ENCODE results near the gene LBX1.

Gene LBX1, protein sequence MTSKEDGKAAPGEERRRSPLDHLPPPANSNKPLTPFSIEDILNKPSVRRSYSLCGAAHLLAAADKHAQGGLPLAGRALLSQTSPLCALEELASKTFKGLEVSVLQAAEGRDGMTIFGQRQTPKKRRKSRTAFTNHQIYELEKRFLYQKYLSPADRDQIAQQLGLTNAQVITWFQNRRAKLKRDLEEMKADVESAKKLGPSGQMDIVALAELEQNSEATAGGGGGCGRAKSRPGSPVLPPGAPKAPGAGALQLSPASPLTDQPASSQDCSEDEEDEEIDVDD

DNA sequence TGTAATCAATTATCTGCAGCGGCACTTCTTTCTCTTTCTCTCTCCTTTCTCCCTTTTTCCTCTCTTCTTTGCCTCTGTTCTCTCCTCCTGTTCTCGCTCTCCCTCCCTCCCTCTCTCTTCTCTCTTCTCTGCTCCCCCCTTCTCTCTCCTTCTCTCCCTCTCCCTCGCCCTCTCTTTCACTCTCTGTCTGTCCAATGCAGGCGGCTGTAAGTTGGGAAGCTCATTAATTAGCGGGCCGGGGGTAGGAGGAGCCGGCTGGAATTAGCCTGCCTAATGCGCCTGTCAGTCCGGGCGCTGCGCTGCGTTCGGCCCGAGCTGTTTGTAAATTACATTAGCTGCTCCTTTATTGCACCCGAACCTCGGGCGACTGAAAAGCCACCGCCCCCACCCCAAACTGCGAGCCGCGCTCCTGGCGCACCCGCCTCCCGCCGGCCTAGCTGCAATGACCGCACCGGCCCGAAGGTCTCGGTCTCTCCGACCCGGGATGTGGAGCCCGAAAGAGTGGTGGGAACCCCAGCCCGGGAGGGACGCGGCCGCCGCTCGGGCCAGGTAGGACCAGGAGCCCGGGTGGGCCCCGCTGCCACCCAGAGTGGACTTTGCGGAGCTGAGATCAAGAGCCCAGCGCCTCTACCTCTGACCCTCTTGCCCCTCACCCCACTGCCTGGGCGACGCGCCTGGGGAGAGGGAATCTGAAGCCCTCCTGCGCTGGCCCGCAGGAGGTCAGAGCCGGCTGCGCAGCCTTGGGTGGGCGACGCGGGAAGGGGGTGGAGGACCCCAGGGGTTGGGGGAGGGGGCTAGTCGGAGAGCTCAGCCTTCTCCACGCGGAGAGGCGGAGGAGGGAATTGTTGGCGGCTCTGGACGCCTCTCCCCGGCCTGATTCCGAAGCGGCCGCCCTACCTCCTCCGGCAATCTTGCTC is at the start of gene LBX1:
LBX1 (minus strand) TSS at position 198 of the 917 bp plus-strand sequence. CDS start 648 bp downstream, outside the sequence.
- Histone ChIP-seq H3K9me3 (ENCODE audit: control insufficient read depth in 2 of 2, low read length in 2 of 2) (no peaks in the 10 kb centered on the region), H3K9ac (ENCODE audit: low read depth in 1 of 2, low read length in 2 of 2) (no peak within 1 kb of the TSS), H3K27ac (ENCODE audit: low read depth in 2 of 2, low read length in 2 of 2) (no peak within 1 kb of the TSS), H3K27me3 (ENCODE audit: control insufficient read depth in 2 of 2, insufficient read depth in 2 of 2, low read length in 2 of 2) (peaks cover 75 to 91% of the 10 kb centered on the region in 2 donors), H3K4me1 (ENCODE audit: control insufficient read depth in 2 of 2, insufficient read depth in 2 of 2, low read length in 2 of 2) (peaks cover 16 to 21% of the 10 kb centered on the region in 2 donors), H3K36me3 (ENCODE audit: control insufficient read depth in 2 of 2, insufficient read depth in 2 of 2, low read length in 2 of 2) (no peaks in the 10 kb centered on the region), H3K4me3 (ENCODE audit: low read length in 2 of 2) (peak within 1 kb of the TSS in 1 of 2 donors; percentile 26)

DNA sequence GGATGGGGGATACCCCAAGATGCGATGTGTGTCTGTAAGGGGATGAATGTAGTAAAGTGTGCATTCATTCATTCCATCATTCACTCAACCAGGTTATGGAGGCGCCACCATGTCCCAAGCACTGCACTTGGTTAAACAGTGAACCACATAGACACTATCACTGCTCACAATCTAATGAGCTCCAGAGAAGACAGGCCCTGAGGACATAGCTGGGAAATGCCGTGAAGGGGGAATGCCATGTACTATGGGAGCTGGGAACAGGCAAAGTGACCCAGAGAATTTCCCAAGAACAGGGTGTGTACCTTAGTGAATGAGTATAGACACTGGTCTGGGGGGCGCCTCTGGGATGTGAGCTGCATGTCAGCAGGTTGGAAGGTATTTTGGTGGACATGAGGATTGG is 44.5 kb upstream of the LBX1 start:
- Histone ChIP-seq H3K9ac (ENCODE audit: low read depth in 1 of 2, low read length in 2 of 2) (no peak overlapping the region), H3K9me3 (ENCODE audit: control insufficient read depth in 2 of 2, low read length in 2 of 2) (no peaks in the 10 kb centered on the region), H3K27ac (ENCODE audit: low read depth in 2 of 2, low read length in 2 of 2) (no peak overlapping the region), H3K36me3 (ENCODE audit: control insufficient read depth in 2 of 2, insufficient read depth in 2 of 2, low read length in 2 of 2) (no peaks in the 10 kb centered on the region), H3K4me3 (ENCODE audit: low read length in 2 of 2) (no peak overlapping the region), H3K27me3 (ENCODE audit: control insufficient read depth in 2 of 2, insufficient read depth in 2 of 2, low read length in 2 of 2) (peaks cover 3 to 6% of the 10 kb centered on the region in 2 donors), H3K4me1 (ENCODE audit: control insufficient read depth in 2 of 2, insufficient read depth in 2 of 2, low read length in 2 of 2) (no peaks in the 10 kb centered on the region)

DNA sequence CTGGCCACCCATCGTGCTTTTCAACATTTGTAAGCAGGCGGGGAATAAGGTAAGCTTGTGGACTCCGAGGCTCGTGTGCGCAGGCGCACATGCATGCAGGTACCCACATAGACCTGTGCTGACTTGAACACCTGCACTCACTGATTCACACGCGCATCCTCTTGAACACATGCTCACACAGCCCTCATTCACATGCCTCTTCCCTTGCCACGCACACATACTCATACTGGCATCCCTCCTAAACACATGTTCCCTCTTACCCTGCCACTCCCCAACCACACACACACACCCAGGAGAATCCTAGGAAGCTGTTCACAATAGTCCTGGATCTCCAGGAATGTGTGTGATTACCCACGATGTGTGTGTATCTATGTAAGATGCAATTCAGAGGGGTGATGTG is 44.1 kb upstream of the LBX1 start:
- H3K9ac ChIP-seq (ENCODE audit: low read depth in 1 of 2, low read length in 2 of 2): no peak overlapping the region
- no peak overlapping the region for H3K4me3 ChIP-seq (ENCODE audit: low read length in 2 of 2)

DNA sequence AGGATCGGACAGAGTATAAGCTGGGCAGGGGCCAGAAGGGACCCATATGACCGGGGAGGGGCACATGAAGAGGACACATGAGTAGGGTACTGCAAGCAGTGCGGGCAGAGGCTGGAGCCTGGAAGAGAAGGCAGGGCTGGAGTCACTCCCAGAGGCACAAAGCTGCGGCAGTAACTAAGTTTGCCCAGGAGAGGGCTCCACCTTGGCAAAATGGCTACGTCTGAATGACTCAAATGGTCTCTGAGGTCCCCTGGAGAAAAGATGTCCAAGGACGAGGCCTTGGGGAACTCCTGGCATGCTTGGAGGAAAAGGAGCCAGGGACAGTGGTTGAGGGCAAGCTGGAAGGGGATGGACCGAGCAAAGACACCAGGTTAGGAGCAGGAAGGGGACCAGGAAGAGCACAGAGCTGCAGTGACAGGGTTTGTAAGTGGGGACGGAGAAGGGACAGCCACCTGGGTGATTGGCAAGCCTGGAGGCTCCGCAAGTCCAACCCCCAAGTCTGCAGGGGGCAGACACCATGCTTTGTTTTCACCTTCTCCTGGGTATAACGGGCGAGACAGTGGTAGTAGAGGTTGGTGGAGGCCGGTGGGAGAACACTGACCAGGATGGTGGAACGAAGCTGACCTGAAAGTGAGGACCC is 43.1 kb upstream of the LBX1 start:
- Histone ChIP-seq H3K27me3 (ENCODE audit: control insufficient read depth in 2 of 2, insufficient read depth in 2 of 2, low read length in 2 of 2) (peaks cover 4 to 6% of the 10 kb centered on the region in 2 donors), H3K4me3 (ENCODE audit: low read length in 2 of 2) (no peak overlapping the region), H3K9me3 (ENCODE audit: control insufficient read depth in 2 of 2, low read length in 2 of 2) (no peaks in the 10 kb centered on the region), H3K4me1 (ENCODE audit: control insufficient read depth in 2 of 2, insufficient read depth in 2 of 2, low read length in 2 of 2) (no peaks in the 10 kb centered on the region), H3K9ac (ENCODE audit: low read depth in 1 of 2, low read length in 2 of 2) (no peak overlapping the region), H3K36me3 (ENCODE audit: control insufficient read depth in 2 of 2, insufficient read depth in 2 of 2, low read length in 2 of 2) (no peaks in the 10 kb centered on the region), H3K27ac (ENCODE audit: low read depth in 2 of 2, low read length in 2 of 2) (no peak overlapping the region)

More for the DNA sequence above, 44.1 kb upstream of the LBX1 start:
- Histone ChIP-seq H3K27me3 (ENCODE audit: control insufficient read depth in 2 of 2, insufficient read depth in 2 of 2, low read length in 2 of 2) (peaks cover 3 to 6% of the 10 kb centered on the region in 2 donors), H3K36me3 (ENCODE audit: control insufficient read depth in 2 of 2, insufficient read depth in 2 of 2, low read length in 2 of 2) (no peaks in the 10 kb centered on the region), H3K27ac (ENCODE audit: low read depth in 2 of 2, low read length in 2 of 2) (no peak overlapping the region), H3K4me1 (ENCODE audit: control insufficient read depth in 2 of 2, insufficient read depth in 2 of 2, low read length in 2 of 2) (no peaks in the 10 kb centered on the region), H3K9me3 (ENCODE audit: control insufficient read depth in 2 of 2, low read length in 2 of 2) (no peaks in the 10 kb centered on the region)

DNA sequence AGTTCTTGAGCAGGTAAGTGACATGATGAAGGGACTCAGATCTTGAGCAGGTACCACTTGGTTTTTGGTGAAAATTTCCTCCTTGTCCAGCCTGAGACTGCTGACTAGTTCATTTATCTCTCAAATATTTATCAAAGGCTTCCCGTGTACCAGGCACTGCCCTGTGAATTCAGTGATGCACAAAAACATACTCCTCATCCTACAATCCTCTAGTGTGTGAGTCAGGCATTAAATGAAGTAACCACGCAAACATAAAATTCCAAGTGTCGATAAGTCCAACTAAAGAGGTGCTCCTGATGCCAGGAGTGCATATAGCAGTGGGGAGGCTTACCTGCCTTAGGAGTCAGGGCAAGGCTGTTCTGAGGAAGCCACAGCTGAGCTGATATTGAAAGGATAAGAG is 41.5 kb upstream of the LBX1 start:
- Histone ChIP-seq H3K9ac (ENCODE audit: low read depth in 1 of 2, low read length in 2 of 2) (no peak overlapping the region), H3K4me1 (ENCODE audit: control insufficient read depth in 2 of 2, insufficient read depth in 2 of 2, low read length in 2 of 2) (no peaks in the 10 kb centered on the region), H3K9me3 (ENCODE audit: control insufficient read depth in 2 of 2, low read length in 2 of 2) (no peaks in the 10 kb centered on the region), H3K4me3 (ENCODE audit: low read length in 2 of 2) (no peak overlapping the region), H3K27me3 (ENCODE audit: control insufficient read depth in 2 of 2, insufficient read depth in 2 of 2, low read length in 2 of 2) (peaks cover 5 to 6% of the 10 kb centered on the region in 2 donors), H3K36me3 (ENCODE audit: control insufficient read depth in 2 of 2, insufficient read depth in 2 of 2, low read length in 2 of 2) (no peaks in the 10 kb centered on the region), H3K27ac (ENCODE audit: low read depth in 2 of 2, low read length in 2 of 2) (no peak overlapping the region)

DNA sequence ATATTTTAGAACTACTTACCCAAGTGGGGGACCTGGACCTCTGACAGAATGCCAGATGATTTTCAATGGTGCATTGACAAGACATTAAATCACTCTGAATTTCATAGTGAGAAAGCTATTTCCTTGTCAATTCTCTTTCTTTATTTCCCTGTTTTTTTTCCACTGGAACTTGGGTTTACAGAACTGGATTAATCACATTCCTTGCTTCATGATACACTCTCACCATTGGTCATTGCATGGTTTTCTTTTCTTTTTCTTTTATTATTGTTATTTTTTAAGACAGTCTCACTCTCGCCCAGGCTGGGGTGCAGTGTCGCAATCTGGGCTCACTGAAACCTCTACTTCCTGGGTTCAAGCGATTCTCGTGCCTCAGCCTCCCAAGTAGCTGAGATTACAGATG is 38.5 kb upstream of the LBX1 start:
- Histone ChIP-seq H3K27me3 (ENCODE audit: control insufficient read depth in 2 of 2, insufficient read depth in 2 of 2, low read length in 2 of 2) (peaks cover 7 to 17% of the 10 kb centered on the region in 2 donors), H3K4me3 (ENCODE audit: low read length in 2 of 2) (no peak overlapping the region), H3K9ac (ENCODE audit: low read depth in 1 of 2, low read length in 2 of 2) (no peak overlapping the region), H3K27ac (ENCODE audit: low read depth in 2 of 2, low read length in 2 of 2) (no peak overlapping the region), H3K36me3 (ENCODE audit: control insufficient read depth in 2 of 2, insufficient read depth in 2 of 2, low read length in 2 of 2) (no peaks in the 10 kb centered on the region), H3K4me1 (ENCODE audit: control insufficient read depth in 2 of 2, insufficient read depth in 2 of 2, low read length in 2 of 2) (no peaks in the 10 kb centered on the region), H3K9me3 (ENCODE audit: control insufficient read depth in 2 of 2, low read length in 2 of 2) (no peaks in the 10 kb centered on the region)

DNA sequence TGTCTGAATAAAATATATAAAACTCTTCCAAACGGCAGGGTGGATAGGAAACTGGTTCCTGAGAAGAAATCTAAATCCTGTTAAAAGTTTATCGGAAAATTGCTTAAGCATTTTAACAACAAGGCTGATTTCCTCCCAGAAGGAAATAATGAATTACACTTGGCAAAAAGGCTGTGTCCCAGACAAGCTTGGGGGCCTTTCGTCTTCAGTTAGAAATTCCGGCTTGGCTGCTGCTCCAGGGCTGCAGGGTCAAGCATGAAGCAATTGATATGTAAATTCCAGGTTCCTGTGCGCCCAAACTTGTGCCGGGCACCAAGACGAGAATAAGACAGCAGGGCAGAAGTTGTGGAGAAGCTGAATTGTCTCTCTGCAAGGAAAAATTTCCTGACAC is 38.0 kb upstream of the LBX1 start:
- Histone ChIP-seq H3K27ac (ENCODE audit: low read depth in 2 of 2, low read length in 2 of 2) (no peak overlapping the region), H3K36me3 (ENCODE audit: control insufficient read depth in 2 of 2, insufficient read depth in 2 of 2, low read length in 2 of 2) (no peaks in the 10 kb centered on the region), H3K9ac (ENCODE audit: low read depth in 1 of 2, low read length in 2 of 2) (no peak overlapping the region), H3K9me3 (ENCODE audit: control insufficient read depth in 2 of 2, low read length in 2 of 2) (no peaks in the 10 kb centered on the region), H3K27me3 (ENCODE audit: control insufficient read depth in 2 of 2, insufficient read depth in 2 of 2, low read length in 2 of 2) (peaks cover 4 to 15% of the 10 kb centered on the region in 2 donors), H3K4me3 (ENCODE audit: low read length in 2 of 2) (no peak overlapping the region), H3K4me1 (ENCODE audit: control insufficient read depth in 2 of 2, insufficient read depth in 2 of 2, low read length in 2 of 2) (no peaks in the 10 kb centered on the region)

DNA sequence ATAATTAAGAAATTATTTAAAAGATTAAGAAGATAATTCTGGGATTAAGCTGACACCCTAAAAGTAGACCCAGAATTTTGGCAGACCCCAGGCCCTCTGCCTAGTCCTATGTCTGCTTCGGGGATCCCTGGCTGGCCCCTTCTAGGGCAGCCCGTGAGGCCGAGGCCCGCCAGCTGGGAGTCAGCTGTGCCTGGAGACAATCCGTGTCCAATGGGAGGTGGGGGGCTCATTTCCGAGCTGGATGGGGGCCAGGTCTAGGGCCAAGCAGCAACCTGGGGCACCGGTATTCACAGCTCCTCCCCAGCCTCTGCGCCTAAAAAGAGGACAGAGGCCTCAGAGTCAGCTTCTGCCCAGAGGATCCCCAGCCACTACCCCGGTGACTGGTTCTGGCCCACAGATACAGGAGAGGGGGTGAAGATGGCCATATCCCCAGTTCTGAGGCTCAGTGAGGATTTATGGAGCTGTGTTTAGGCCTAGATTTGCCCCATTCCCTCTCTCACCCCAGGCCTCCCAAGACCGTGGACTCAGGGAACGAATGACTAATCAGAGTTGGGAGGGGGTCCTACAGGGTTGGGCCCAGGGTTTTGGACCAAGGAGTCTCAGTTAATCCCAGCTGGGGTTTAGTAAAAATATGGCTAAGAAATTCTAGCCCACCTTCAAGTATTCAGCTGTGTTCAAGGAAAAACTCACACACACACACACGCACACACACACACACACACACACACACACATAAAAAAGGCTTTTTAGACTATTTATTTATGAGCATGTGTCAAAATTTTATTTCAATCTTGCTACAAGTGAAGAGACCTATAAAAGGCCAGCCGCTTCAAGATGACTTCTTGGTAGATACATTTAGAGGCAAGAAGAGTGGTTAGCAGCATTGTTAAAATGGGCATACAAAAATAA is 37.4 kb upstream of the LBX1 start:
- no peaks in the 10 kb centered on the region for H3K9me3 ChIP-seq (ENCODE audit: control insufficient read depth in 2 of 2, low read length in 2 of 2)
- H3K4me3 ChIP-seq (ENCODE audit: low read length in 2 of 2): no peak overlapping the region
- H3K36me3 ChIP-seq (ENCODE audit: control insufficient read depth in 2 of 2, insufficient read depth in 2 of 2, low read length in 2 of 2): no peaks in the 10 kb centered on the region
- H3K9ac ChIP-seq (ENCODE audit: low read depth in 1 of 2, low read length in 2 of 2): no peak overlapping the region
- H3K27me3 ChIP-seq (ENCODE audit: control insufficient read depth in 2 of 2, insufficient read depth in 2 of 2, low read length in 2 of 2): peaks cover 7 to 16% of the 10 kb centered on the region in 2 donors
- H3K27ac ChIP-seq (ENCODE audit: low read depth in 2 of 2, low read length in 2 of 2): no peak overlapping the region
- H3K4me1 ChIP-seq (ENCODE audit: control insufficient read depth in 2 of 2, insufficient read depth in 2 of 2, low read length in 2 of 2): no peaks in the 10 kb centered on the region

DNA sequence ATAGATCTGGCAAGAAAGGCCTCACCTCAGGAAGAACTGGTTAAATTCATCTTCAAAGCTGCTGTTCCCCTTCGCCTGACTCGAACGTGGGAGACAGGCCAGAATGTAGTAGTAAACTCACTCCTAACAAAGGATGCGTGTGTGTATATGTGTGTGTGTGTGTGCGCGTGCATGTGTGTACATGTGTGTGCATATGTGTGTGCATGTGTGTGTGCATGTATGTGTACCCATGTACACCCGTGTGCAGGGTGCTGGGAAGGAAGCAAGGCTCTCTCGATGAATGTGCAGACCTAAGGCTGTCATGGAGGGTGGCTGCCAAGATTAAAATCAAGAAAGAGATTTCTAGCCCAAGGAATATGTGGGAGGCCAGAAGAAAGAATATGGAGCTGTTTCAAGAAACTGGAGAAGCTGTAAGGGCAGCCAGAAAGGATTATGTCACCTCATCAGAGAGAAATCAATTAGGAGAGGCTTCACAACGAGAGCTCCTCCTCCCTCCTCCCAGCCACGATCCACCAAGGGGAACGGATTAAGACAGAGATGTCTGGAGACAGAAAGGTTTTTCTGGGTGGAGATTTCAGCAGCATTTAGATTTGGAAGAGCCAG is 34.0 kb upstream of the LBX1 start:
- H3K27ac ChIP-seq (ENCODE audit: low read depth in 2 of 2, low read length in 2 of 2): no peak overlapping the region
- no peaks in the 10 kb centered on the region for H3K36me3 ChIP-seq (ENCODE audit: control insufficient read depth in 2 of 2, insufficient read depth in 2 of 2, low read length in 2 of 2)
- H3K9ac ChIP-seq (ENCODE audit: low read depth in 1 of 2, low read length in 2 of 2): no peak overlapping the region
- H3K27me3 ChIP-seq (ENCODE audit: control insufficient read depth in 2 of 2, insufficient read depth in 2 of 2, low read length in 2 of 2): peaks cover 11 to 23% of the 10 kb centered on the region in 2 donors
- H3K4me3 ChIP-seq (ENCODE audit: low read length in 2 of 2): no peak overlapping the region
- no peaks in the 10 kb centered on the region for H3K9me3 ChIP-seq (ENCODE audit: control insufficient read depth in 2 of 2, low read length in 2 of 2)
- H3K4me1 ChIP-seq (ENCODE audit: control insufficient read depth in 2 of 2, insufficient read depth in 2 of 2, low read length in 2 of 2): no peaks in the 10 kb centered on the region
